Measurements from ENCODE around the gene SMIM35. TPM values are rescaled to one million over a fixed set of nuclear protein-coding genes. Genes with fewer than 3 reads are reported as not detected.

The SMIM35 gene
- total RNA-seq, 4 donors from 2014 or later: not detected

GRCh38 chr11:117985953-117986887 is 100.5 kb downstream of the SMIM35 start, which contains the start of gene IL10RA:
TSS of gene IL10RA (plus strand) at chr11:117986394. CDS start at chr11:117986468, 74 bp downstream.
- H3K36me3 ChIP-seq: no peaks in the 10 kb centered on the region
- no peaks in the 10 kb centered on the region for H3K9me3 ChIP-seq
- peak within 1 kb of the TSS; percentile 38 to 46 for H3K4me3 ChIP-seq
- intact Hi-C loops (cut with DNase I; ENCODE audit: low total_unique reads): no loop called here
- no peaks in the 10 kb centered on the region for H3K27me3 ChIP-seq
- H3K27ac ChIP-seq: peak within 1 kb of the TSS; percentile 42 to 65
- H3K4me1 ChIP-seq: no peaks in the 10 kb centered on the region
- peak; percentile 70 to 85 for DNase-seq
- TF ChIP-seq POLR2A (IDR thresholded peaks at IDR 0.05): peak; percentile 60 to 75
- TF ChIP-seq CTCF (IDR thresholded peaks at IDR 0.05): no peak

GRCh38 chr11:117984476-117984875 is 102.3 kb downstream of the SMIM35 start:
- no peak for TF ChIP-seq CTCF (IDR thresholded peaks at IDR 0.05)
- TF ChIP-seq POLR2A (IDR thresholded peaks at IDR 0.05): no peak
- Histone ChIP-seq H3K4me1 (no peaks in the 10 kb centered on the region), H3K36me3 (no peaks in the 10 kb centered on the region), H3K9me3 (no peaks in the 10 kb centered on the region), H3K27ac (no peak overlapping the region), H3K27me3 (no peaks in the 10 kb centered on the region), H3K4me3 (no peak overlapping the region)
- intact Hi-C loops (cut with DNase I; ENCODE audit: low total_unique reads): no loop called here
- no peak for DNase-seq

GRCh38 chr11:117983163-117983475 is 103.6 kb downstream of the SMIM35 start:
- H3K4me3 ChIP-seq: no peak overlapping the region
- no peak overlapping the region for H3K27ac ChIP-seq
- no peak for TF ChIP-seq CTCF (IDR thresholded peaks at IDR 0.05)
- no peak for TF ChIP-seq POLR2A (IDR thresholded peaks at IDR 0.05)
- DNase-seq: no peak
- H3K36me3 ChIP-seq: no peaks in the 10 kb centered on the region
- intact Hi-C loops (cut with DNase I; ENCODE audit: low total_unique reads): no loop called here
- H3K4me1 ChIP-seq: no peaks in the 10 kb centered on the region
- H3K27me3 ChIP-seq: no peaks in the 10 kb centered on the region
- no peaks in the 10 kb centered on the region for H3K9me3 ChIP-seq

GRCh38 chr11:117980720-117981119 is 106.0 kb downstream of the SMIM35 start:
- Histone ChIP-seq H3K4me3 (no peak overlapping the region), H3K36me3 (no peaks in the 10 kb centered on the region), H3K27ac (no peak overlapping the region), H3K9me3 (no peaks in the 10 kb centered on the region), H3K27me3 (no peaks in the 10 kb centered on the region), H3K4me1 (no peaks in the 10 kb centered on the region)
- intact Hi-C loops (cut with DNase I; ENCODE audit: low total_unique reads): no loop called here
- TF ChIP-seq CTCF (IDR thresholded peaks at IDR 0.05) (no peak), POLR2A (IDR thresholded peaks at IDR 0.05) (no peak)
- no peak for DNase-seq

GRCh38 chr11:117980280-117980679 is 106.5 kb downstream of the SMIM35 start:
- DNase-seq: no peak
- no peak for TF ChIP-seq CTCF (IDR thresholded peaks at IDR 0.05)
- no peak for TF ChIP-seq POLR2A (IDR thresholded peaks at IDR 0.05)
- Histone ChIP-seq H3K4me1 (no peaks in the 10 kb centered on the region), H3K4me3 (no peak overlapping the region), H3K36me3 (no peaks in the 10 kb centered on the region), H3K27ac (no peak overlapping the region), H3K27me3 (no peaks in the 10 kb centered on the region), H3K9me3 (no peaks in the 10 kb centered on the region)
- intact Hi-C loops (cut with DNase I; ENCODE audit: low total_unique reads): no loop called here
